ENCODE results near the gene DEFB108B.
"Not testable (repeated sequence)": the region's sequence is repeated elsewhere in the genome, so short reads cannot be mapped to it uniquely, and the experiment has no call there.

The DEFB108B gene

GRCh38 chr11:71832811-71833210, at the start of gene DEFB108B:
TSS of gene DEFB108B (plus strand) at chr11:71833200. CDS start at chr11:71833200, 0 bp downstream.
- in situ Hi-C loops (cut with MboI; ENCODE audit: low sequenced_read_pairs); H3K36me3 ChIP-seq (replicated peaks); H3K9me3 ChIP-seq; H3K4me3 ChIP-seq; DNase-seq (ENCODE audit: low spot score in 2 of 2); H3K4me1 ChIP-seq; H3K27me3 ChIP-seq (ENCODE audit: low read depth): not testable (repeated sequence)

- peak in 1 of 2 experiments; percentile 82 for DNase-seq (ENCODE audit: low spot score in 2 of 2)
- in situ Hi-C loops (cut with MboI; ENCODE audit: low sequenced_read_pairs); H3K27me3 ChIP-seq (ENCODE audit: low read depth); H3K9me3 ChIP-seq; H3K36me3 ChIP-seq (replicated peaks): not testable (repeated sequence)
- Histone ChIP-seq H3K4me3 (peak overlapping the region; percentile 82), H3K4me1 (peaks cover 19% of the 10 kb centered on the region)
These were observed 46.7 kb upstream of the DEFB108B start for GRCh38 chr11:71786114-71786847.

GRCh38 chr11:71786848-71787097, 46.2 kb upstream of the DEFB108B start:
- H3K36me3 ChIP-seq (replicated peaks); in situ Hi-C loops (cut with MboI; ENCODE audit: low sequenced_read_pairs); DNase-seq (ENCODE audit: low spot score in 2 of 2); H3K27me3 ChIP-seq (ENCODE audit: low read depth); H3K9me3 ChIP-seq: not testable (repeated sequence)
- Histone ChIP-seq H3K4me1 (peaks cover 19% of the 10 kb centered on the region), H3K4me3 (peak overlapping the region; percentile 82)

- peaks cover 19% of the 10 kb centered on the region for H3K4me1 ChIP-seq
- in situ Hi-C loops (cut with MboI; ENCODE audit: low sequenced_read_pairs), result no loop called here
- H3K27me3 ChIP-seq (ENCODE audit: low read depth), result no peaks in the 10 kb centered on the region
- H3K4me3 ChIP-seq, result peak overlapping the region; percentile 82
- H3K36me3 ChIP-seq (replicated peaks), result 0 out of 2 replicates have a peak, but pooled peaks cover 4% of the 10 kb centered on the region
- peak; percentile 94 to 100 for DNase-seq (ENCODE audit: low spot score in 2 of 2)
- no peaks in the 10 kb centered on the region for H3K9me3 ChIP-seq
These were observed 45.7 kb upstream of the DEFB108B start for GRCh38 chr11:71787098-71787823.

- in situ Hi-C loops (cut with MboI; ENCODE audit: low sequenced_read_pairs); H3K36me3 ChIP-seq (replicated peaks); H3K27me3 ChIP-seq (ENCODE audit: low read depth); H3K9me3 ChIP-seq: not testable (repeated sequence)
- H3K4me1 ChIP-seq, result peaks cover 16% of the 10 kb centered on the region
- peak overlapping the region; percentile 82 for H3K4me3 ChIP-seq
- DNase-seq (ENCODE audit: low spot score in 2 of 2), result peak in 1 of 2 experiments; percentile 57
These were observed 45.1 kb upstream of the DEFB108B start for GRCh38 chr11:71787824-71788454.

- H3K4me3 ChIP-seq; H3K4me1 ChIP-seq; H3K9me3 ChIP-seq; in situ Hi-C loops (cut with MboI; ENCODE audit: low sequenced_read_pairs); H3K27me3 ChIP-seq (ENCODE audit: low read depth); DNase-seq (ENCODE audit: low spot score in 2 of 2); H3K36me3 ChIP-seq (replicated peaks): not testable (repeated sequence)
These were observed 43.4 kb upstream of the DEFB108B start for GRCh38 chr11:71789444-71790196.

- in situ Hi-C loops (cut with MboI; ENCODE audit: low sequenced_read_pairs); DNase-seq (ENCODE audit: low spot score in 2 of 2): not testable (repeated sequence)
These were observed 41.9 kb upstream of the DEFB108B start for GRCh38 chr11:71791111-71791510.

GRCh38 chr11:71792621-71793235, 40.3 kb upstream of the DEFB108B start:
- peak in 1 of 2 experiments; percentile 61 for DNase-seq (ENCODE audit: low spot score in 2 of 2)
- H3K36me3 ChIP-seq (replicated peaks); H3K4me1 ChIP-seq; H3K4me3 ChIP-seq; H3K27me3 ChIP-seq (ENCODE audit: low read depth); in situ Hi-C loops (cut with MboI; ENCODE audit: low sequenced_read_pairs); H3K9me3 ChIP-seq: not testable (repeated sequence)

More at GRCh38 chr11:71791111-71791510, 41.9 kb upstream of the DEFB108B start:
- not testable (repeated sequence) for H3K4me1 ChIP-seq; H3K27me3 ChIP-seq (ENCODE audit: low read depth); H3K4me3 ChIP-seq; H3K9me3 ChIP-seq; H3K36me3 ChIP-seq (replicated peaks)

- in situ Hi-C loops (cut with MboI; ENCODE audit: low sequenced_read_pairs); H3K4me1 ChIP-seq; H3K36me3 ChIP-seq (replicated peaks); H3K9me3 ChIP-seq; H3K27me3 ChIP-seq (ENCODE audit: low read depth); DNase-seq (ENCODE audit: low spot score in 2 of 2); H3K4me3 ChIP-seq: not testable (repeated sequence)
These were observed 38.5 kb upstream of the DEFB108B start for GRCh38 chr11:71794386-71795040.

GRCh38 chr11:71795236-71795635, 37.8 kb upstream of the DEFB108B start:
- H3K4me3 ChIP-seq; in situ Hi-C loops (cut with MboI; ENCODE audit: low sequenced_read_pairs); H3K27me3 ChIP-seq (ENCODE audit: low read depth); H3K4me1 ChIP-seq; H3K36me3 ChIP-seq (replicated peaks); DNase-seq (ENCODE audit: low spot score in 2 of 2); H3K9me3 ChIP-seq: not testable (repeated sequence)

- in situ Hi-C loops (cut with MboI; ENCODE audit: low sequenced_read_pairs); H3K9me3 ChIP-seq; DNase-seq (ENCODE audit: low spot score in 2 of 2); H3K36me3 ChIP-seq (replicated peaks); H3K27me3 ChIP-seq (ENCODE audit: low read depth); H3K4me3 ChIP-seq; H3K4me1 ChIP-seq: not testable (repeated sequence)
These were observed 37.0 kb upstream of the DEFB108B start for GRCh38 chr11:71796016-71796415.

- H3K9me3 ChIP-seq; H3K4me1 ChIP-seq; H3K36me3 ChIP-seq (replicated peaks); in situ Hi-C loops (cut with MboI; ENCODE audit: low sequenced_read_pairs); DNase-seq (ENCODE audit: low spot score in 2 of 2); H3K4me3 ChIP-seq; H3K27me3 ChIP-seq (ENCODE audit: low read depth): not testable (repeated sequence)
These were observed 36.2 kb upstream of the DEFB108B start for GRCh38 chr11:71796781-71797180.

- H3K4me1 ChIP-seq; DNase-seq (ENCODE audit: low spot score in 2 of 2); H3K27me3 ChIP-seq (ENCODE audit: low read depth); H3K9me3 ChIP-seq; in situ Hi-C loops (cut with MboI; ENCODE audit: low sequenced_read_pairs); H3K36me3 ChIP-seq (replicated peaks); H3K4me3 ChIP-seq: not testable (repeated sequence)
These were observed 33.4 kb upstream of the DEFB108B start for GRCh38 chr11:71799556-71800128.

Data from HAP-1 (cell line).